ENCODE measurements around the gene MRPL51.

DNA sequence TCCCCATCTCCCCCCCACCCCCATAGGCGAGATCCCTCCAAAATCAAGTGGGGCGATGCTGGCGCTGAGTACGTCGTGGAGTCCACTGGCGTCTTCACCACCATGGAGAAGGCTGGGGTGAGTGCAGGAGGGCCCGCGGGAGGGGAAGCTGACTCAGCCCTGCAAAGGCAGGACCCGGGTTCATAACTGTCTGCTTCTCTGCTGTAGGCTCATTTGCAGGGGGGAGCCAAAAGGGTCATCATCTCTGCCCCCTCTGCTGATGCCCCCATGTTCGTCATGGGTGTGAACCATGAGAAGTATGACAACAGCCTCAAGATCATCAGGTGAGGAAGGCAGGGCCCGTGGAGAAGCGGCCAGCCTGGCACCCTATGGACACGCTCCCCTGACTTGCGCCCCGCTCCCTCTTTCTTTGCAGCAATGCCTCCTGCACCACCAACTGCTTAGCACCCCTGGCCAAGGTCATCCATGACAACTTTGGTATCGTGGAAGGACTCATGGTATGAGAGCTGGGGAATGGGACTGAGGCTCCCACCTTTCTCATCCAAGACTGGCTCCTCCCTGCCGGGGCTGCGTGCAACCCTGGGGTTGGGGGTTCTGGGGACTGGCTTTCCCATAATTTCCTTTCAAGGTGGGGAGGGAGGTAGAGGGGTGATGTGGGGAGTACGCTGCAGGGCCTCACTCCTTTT, 44.0 kb upstream of the MRPL51 start:
- no peak for TF ChIP-seq ZNF114 (CRISPR knock-in tag; IDR thresholded peaks at IDR 0.05)
- TF ChIP-seq, protein P1, sequence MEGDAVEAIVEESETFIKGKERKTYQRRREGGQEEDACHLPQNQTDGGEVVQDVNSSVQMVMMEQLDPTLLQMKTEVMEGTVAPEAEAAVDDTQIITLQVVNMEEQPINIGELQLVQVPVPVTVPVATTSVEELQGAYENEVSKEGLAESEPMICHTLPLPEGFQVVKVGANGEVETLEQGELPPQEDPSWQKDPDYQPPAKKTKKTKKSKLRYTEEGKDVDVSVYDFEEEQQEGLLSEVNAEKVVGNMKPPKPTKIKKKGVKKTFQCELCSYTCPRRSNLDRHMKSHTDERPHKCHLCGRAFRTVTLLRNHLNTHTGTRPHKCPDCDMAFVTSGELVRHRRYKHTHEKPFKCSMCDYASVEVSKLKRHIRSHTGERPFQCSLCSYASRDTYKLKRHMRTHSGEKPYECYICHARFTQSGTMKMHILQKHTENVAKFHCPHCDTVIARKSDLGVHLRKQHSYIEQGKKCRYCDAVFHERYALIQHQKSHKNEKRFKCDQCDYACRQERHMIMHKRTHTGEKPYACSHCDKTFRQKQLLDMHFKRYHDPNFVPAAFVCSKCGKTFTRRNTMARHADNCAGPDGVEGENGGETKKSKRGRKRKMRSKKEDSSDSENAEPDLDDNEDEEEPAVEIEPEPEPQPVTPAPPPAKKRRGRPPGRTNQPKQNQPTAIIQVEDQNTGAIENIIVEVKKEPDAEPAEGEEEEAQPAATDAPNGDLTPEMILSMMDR (conservative IDR thresholded peaks at IDR 0.05; ENCODE audit: low read depth in 2 of 2): no peak
- TF ChIP-seq EZH2phosphoT487 (IDR thresholded peaks at IDR 0.05; ENCODE audit: unreplicated experiment): no peak
- no peak for TF ChIP-seq EZH2 (IDR thresholded peaks at IDR 0.05; ENCODE audit: low read depth, unreplicated experiment)
- no peak; the same call in 1 of the 2 replicates for TF ChIP-seq POLR2AphosphoS5 (IDR thresholded peaks at IDR 0.05; ENCODE audit: low read depth)
- TF ChIP-seq, protein P2, sequence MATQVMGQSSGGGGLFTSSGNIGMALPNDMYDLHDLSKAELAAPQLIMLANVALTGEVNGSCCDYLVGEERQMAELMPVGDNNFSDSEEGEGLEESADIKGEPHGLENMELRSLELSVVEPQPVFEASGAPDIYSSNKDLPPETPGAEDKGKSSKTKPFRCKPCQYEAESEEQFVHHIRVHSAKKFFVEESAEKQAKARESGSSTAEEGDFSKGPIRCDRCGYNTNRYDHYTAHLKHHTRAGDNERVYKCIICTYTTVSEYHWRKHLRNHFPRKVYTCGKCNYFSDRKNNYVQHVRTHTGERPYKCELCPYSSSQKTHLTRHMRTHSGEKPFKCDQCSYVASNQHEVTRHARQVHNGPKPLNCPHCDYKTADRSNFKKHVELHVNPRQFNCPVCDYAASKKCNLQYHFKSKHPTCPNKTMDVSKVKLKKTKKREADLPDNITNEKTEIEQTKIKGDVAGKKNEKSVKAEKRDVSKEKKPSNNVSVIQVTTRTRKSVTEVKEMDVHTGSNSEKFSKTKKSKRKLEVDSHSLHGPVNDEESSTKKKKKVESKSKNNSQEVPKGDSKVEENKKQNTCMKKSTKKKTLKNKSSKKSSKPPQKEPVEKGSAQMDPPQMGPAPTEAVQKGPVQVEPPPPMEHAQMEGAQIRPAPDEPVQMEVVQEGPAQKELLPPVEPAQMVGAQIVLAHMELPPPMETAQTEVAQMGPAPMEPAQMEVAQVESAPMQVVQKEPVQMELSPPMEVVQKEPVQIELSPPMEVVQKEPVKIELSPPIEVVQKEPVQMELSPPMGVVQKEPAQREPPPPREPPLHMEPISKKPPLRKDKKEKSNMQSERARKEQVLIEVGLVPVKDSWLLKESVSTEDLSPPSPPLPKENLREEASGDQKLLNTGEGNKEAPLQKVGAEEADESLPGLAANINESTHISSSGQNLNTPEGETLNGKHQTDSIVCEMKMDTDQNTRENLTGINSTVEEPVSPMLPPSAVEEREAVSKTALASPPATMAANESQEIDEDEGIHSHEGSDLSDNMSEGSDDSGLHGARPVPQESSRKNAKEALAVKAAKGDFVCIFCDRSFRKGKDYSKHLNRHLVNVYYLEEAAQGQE (IDR thresholded peaks at IDR 0.05; ENCODE audit: unreplicated experiment): no peak
